GM21367 (cell line): ENCODE results near the gene MT1G.
"Not testable (repeated sequence)": the region's sequence is repeated elsewhere in the genome, so short reads cannot be mapped to it uniquely, and the experiment has no call there.

Experiments used
- ATAC-seq: cut with Tn5 transposase; IDR thresholded peaks from one replicate; pipeline ENCODE4 v1.9.1; 2021; ENCODE audit not compliant: unreplicated experiment

The MT1G gene

GRCh38 chr16:56665286-56666261 lies 2.3 kb downstream of the MT1G start:
- not testable (repeated sequence) for ATAC-seq

DNA sequence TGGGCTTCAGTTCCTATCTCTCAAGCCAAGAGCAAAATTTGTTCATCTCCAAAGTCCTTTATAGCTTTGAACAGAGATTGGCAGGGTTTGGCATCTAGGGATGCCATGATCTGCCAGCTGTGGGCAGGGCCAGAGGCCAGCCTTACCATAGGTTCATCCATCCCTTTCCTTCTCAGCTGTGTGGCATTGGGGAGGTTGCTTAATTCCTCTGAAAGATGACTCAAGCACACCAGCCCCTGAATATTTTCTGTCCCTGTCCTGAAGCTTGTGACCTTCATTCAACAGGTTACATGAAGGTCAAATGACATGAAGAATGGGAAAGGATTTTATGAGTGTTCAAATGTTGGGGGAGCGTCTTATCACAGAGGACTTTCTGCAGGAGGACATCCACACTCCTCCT lies 3.4 kb downstream of the MT1G start:
- ATAC-seq: no peak

GRCh38 chr16:56662357-56663354 lies 5.2 kb downstream of the MT1G start:
- ATAC-seq: no peak

GRCh38 chr16:56658327-56658875 lies 9.5 kb downstream of the MT1G start:
- no peak for ATAC-seq

- no peak for ATAC-seq
Observed at GRCh38 chr16:56657555-56658326, 10.1 kb downstream of the MT1G start, which contains the start of gene MT1F. Gene MT1F, plus strand, starts transcription at chr16:56657959. Its CDS starts 100 bp downstream, at chr16:56658059.

DNA sequence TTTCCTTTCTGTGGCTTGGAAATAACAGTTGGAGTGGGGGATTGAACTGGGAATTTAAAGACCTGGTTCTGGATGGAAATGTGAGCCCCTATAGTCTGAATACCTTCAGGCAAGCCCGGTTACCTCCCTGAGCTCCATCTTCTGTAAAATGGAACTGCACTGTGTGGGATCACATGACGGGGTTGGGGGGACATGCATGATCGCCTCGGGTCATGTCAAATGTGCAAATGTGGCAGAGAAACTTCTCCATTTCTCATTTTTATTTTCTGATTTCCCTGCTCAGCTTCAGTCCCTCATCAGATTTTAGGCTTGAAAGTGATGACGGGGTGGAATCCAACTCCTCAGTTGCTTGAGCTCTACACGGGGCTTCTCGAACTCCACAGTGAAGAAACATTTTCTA lies 14.6 kb downstream of the MT1G start:
- no peak for ATAC-seq

GRCh38 chr16:56652600-56652999 lies 15.3 kb downstream of the MT1G start:
- ATAC-seq: no peak

DNA sequence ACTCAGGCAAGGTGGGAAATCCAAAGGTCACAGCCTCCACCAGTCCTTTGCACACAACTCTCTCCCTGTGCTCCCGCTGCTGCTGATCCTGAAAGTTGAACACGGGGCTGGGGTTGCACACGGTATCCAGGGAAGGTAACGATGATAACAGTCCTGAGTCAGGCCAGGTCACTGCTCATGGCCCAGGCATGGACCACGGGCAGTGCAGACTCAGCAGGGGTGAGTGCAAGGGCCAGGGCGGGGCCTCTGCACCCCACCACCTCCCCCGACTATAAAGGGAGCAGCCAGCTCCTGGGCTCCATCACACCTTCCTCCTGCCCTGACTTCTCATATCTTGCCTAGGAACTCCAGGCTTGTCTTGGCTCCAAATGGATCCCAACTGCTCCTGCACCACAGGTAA lies 16.3 kb downstream of the MT1G start, which contains the start of gene MT1B:
Gene MT1B (plus strand): TSS at position 301 of the 400 bp plus-strand sequence. CDS start 68 bp downstream, at position 369.
- no peak for ATAC-seq

GRCh38 chr16:56649820-56650219 lies 18.0 kb downstream of the MT1G start:
- ATAC-seq: no peak

DNA sequence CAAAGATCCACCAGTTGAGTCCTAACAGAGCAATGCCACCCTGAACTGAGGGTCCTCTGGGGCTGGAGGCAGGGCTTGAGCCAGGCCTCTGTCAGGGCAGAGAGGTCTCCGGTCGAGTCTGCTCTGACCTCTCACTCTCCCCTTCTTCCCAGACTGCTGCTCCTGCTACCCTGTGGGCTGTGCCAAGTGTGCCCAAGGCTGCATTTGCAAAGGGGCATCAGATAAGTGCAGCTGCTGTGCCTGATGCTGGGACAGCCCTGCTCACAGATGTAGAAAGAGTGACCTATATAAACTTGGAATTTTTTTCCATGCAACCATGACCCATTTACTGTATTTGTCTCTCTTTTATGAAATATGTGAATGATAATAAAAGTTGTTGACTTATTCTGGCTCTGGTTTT lies 18.6 kb downstream of the MT1G start:
- ATAC-seq: no peak

GRCh38 chr16:56647641-56648431 lies 20.0 kb downstream of the MT1G start:
- no peak for ATAC-seq

GRCh38 chr16:56645838-56646237 lies 22.0 kb downstream of the MT1G start:
- ATAC-seq: no peak

DNA sequence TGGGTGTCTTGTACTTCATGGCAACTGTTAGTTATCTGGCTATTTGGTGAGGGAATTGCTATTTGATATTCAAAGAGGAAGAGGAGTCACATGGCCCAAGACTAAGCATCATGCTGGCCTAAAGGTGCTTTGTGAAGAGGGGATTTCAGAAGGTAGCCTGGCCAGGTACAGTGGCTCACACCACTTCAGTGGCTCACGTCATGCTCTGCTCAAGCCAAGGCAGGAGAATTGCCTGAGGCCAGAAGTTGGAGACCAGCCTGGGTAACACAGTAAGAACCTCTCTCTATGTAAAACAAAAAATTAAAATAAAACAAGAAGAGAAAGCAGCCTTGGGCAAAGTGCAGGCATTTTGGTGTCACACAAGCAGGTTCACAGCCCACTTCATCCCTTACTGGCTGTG lies 22.6 kb downstream of the MT1G start:
- no peak for ATAC-seq

- ATAC-seq: no peak
Observed at GRCh38 chr16:56643833-56644232, 24.0 kb downstream of the MT1G start.

GRCh38 chr16:56643080-56643778 lies 24.6 kb downstream of the MT1G start:
- ATAC-seq: peak; percentile 75

GRCh38 chr16:56641166-56641565 lies 26.7 kb downstream of the MT1G start:
- ATAC-seq: no peak

GRCh38 chr16:56640076-56640475 lies 27.8 kb downstream of the MT1G start:
- no peak for ATAC-seq

DNA sequence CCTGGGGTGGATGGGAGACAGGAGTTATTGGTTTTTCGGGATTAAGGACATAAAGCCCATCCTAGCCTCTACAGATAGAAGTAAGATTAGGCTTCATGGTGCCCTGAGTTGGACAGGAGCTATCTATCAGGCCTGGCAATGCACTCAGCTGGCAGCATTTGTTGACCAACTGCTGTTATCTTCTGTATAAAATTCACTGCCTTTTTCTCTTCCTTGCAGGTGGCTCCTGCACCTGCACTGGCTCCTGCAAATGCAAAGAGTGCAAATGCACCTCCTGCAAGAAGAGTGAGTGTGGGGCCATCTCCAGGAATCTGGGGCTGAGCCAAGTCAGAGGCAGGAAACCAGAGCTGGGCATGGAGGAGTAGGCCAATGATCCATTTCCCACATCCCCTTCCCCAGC lies 28.8 kb downstream of the MT1G start:
- no peak for ATAC-seq
